SK-N-SH (cell line): Measurements from ENCODE around the gene PXN. TPM values are rescaled to one million over a fixed set of nuclear protein-coding genes. Genes with fewer than 3 reads are reported as not detected.

Source experiments
- CTCF ChIA-PET: fragments of 300-600, 350-600 bp; formaldehyde crosslinking; extraction: SDS; loops from one replicate; lab custom pipeline; 2021; lab: Yijun Ruan, JAX
- POLR2A ChIA-PET: fragments of 350-600 bp; sonication (Branson Sonifier 250); formaldehyde crosslinking; extraction: SDS; loops from one replicate; lab custom pipeline; 2020; ENCODE audit warnings: antibody characterized with exemption, inconsistent platforms; lab: Yijun Ruan, JAX
- DNase-seq: peaks from one replicate; pipeline ENCODE4 v3.0.0; 2012
- H2AFZ ChIP-seq: fragments of 200-600 bp; sonication (generic); 2 replicates; pipeline ENCODE4 v1.8.1; 2016; ENCODE audit warnings: antibody characterized with exemption, mild to moderate bottlenecking, low read depth
- H3F3A ChIP-seq: fragments of 200-600 bp; sonication (generic); replicated peaks from 2 replicates; pipeline ENCODE3; 2016; ENCODE audit warnings: antibody characterized with exemption, mild to moderate bottlenecking; ENCODE audit not compliant: insufficient read depth
- H3K27ac ChIP-seq, 2 experiments: fragments of 200-500 bp in 1 of 2; fragments of 200-600 bp in 1 of 2; sonication (Bioruptor generic) in 1 of 2; sonication (generic), shearing (Covaris generic) in 1 of 2; 2 replicates each; pipeline versions ENCODE4 v1.5.1 to v1.6.1; 2014 to 2016; ENCODE audit warnings: low read depth in 2 of 2, inconsistent platforms in 1 of 2, low read length in 1 of 2, mild to moderate bottlenecking in 1 of 2, mixed read lengths in 1 of 2
- H3K27me3 ChIP-seq: fragments of 200-600 bp; sonication (generic), shearing (Covaris generic); 2 replicates; pipeline ENCODE4 v1.6.1; 2016; ENCODE audit warnings: mixed run types; ENCODE audit not compliant: insufficient read depth
- H3K36me3 ChIP-seq, 2 experiments: fragments of 200-500 bp in 1 of 2; fragments of 200-600 bp in 1 of 2; sonication (Bioruptor generic) in 1 of 2; sonication (generic) in 1 of 2; replicated peaks in 1 of 2; 2 replicates each; pipeline versions ENCODE3 to v1.5.1; 2014 to 2016; ENCODE audit warnings: low read length in 1 of 2, mild to moderate bottlenecking in 1 of 2; ENCODE audit not compliant: insufficient read depth in 2 of 2, control insufficient read depth in 1 of 2
- H3K4me1 ChIP-seq, 2 experiments: fragments of 200-500 bp in 1 of 2; fragments of 200-600 bp in 1 of 2; sonication (Bioruptor generic) in 1 of 2; sonication (generic), shearing (Covaris generic) in 1 of 2; 2 replicates each; pipeline versions ENCODE4 v1.5.1 to v1.6.1; 2014 to 2016; ENCODE audit warnings: low read depth in 1 of 2, low read length in 1 of 2, mixed run types in 1 of 2; ENCODE audit not compliant: insufficient read depth in 2 of 2, control insufficient read depth in 1 of 2
- H3K4me2 ChIP-seq: fragments of 200-600 bp; sonication (generic), shearing (Covaris generic); 2 replicates; pipeline ENCODE4 v1.6.1; 2017; ENCODE audit warnings: mixed run types
- H3K4me3 ChIP-seq, 2 experiments: fragments of 200-500 bp in 1 of 2; fragments of 200-600 bp in 1 of 2; sonication (Bioruptor generic) in 1 of 2; sonication (generic), shearing (Covaris generic) in 1 of 2; 2 replicates each; pipeline versions ENCODE4 v1.5.1 to v1.8.1; 2014 to 2016; ENCODE audit warnings: low read depth in 2 of 2, inconsistent platforms in 1 of 2, low read length in 1 of 2, mild to moderate bottlenecking in 1 of 2, mixed read lengths in 1 of 2, moderate library complexity in 1 of 2
- H3K79me2 ChIP-seq: fragments of 200-600 bp; sonication (generic); 2 replicates; pipeline ENCODE4 v1.8.1; 2017; ENCODE audit warnings: mild to moderate bottlenecking; ENCODE audit not compliant: insufficient read depth
- H3K9ac ChIP-seq: fragments of 200-600 bp; sonication (generic); 2 replicates; pipeline ENCODE4 v1.6.1; 2017; ENCODE audit warnings: mixed run types
- H3K9me2 ChIP-seq: fragments of 200-600 bp; sonication (generic); 2 replicates; pipeline ENCODE4 v1.6.1; 2017; ENCODE audit warnings: mixed run types
- H3K9me3 ChIP-seq: fragments of 200-600 bp; sonication (generic); 2 replicates; pipeline ENCODE4 v1.6.1; 2017; ENCODE audit warnings: mixed run types, mild to moderate bottlenecking, moderate library complexity
- H4K20me1 ChIP-seq: fragments of 200-600 bp; sonication (generic); 2 replicates; pipeline ENCODE4 v1.6.1; 2017; ENCODE audit warnings: mild to moderate bottlenecking, mixed run types; ENCODE audit not compliant: insufficient read depth
- CHD2 ChIP-seq: fragments of 150-350 bp; IDR thresholded peaks from 2 replicates; pipeline ENCODE4 v1.6.1; 2018; ENCODE audit warnings: low read length; ENCODE audit not compliant: partially characterized antibody
- ELF1 ChIP-seq: IDR thresholded peaks from 2 replicates; pipeline ENCODE4 v1.4.0; 2012
- EP300 ChIP-seq, 2 experiments: IDR thresholded peaks; 2 replicates each; pipeline versions ENCODE4 v1.4.0 to v1.6.1; 2012; ENCODE audit warnings: borderline replicate concordance in 1 of 2, low read depth in 1 of 2, low read length in 1 of 2
- FOSL2 ChIP-seq: IDR thresholded peaks from 2 replicates; pipeline ENCODE4 v1.4.0; 2012; ENCODE audit warnings: low read depth, mild to moderate bottlenecking, moderate library complexity, borderline replicate concordance
- FOXM1 ChIP-seq: IDR thresholded peaks from 2 replicates; pipeline ENCODE4 v1.4.0; 2012; ENCODE audit warnings: low read depth, mild to moderate bottlenecking
- GABPA ChIP-seq: IDR thresholded peaks from 2 replicates; pipeline ENCODE4 v1.4.0; 2012; ENCODE audit warnings: low read depth, mild to moderate bottlenecking
- JUND ChIP-seq: IDR thresholded peaks from 2 replicates; pipeline ENCODE4 v1.4.0; 2012
- MAX ChIP-seq: IDR thresholded peaks from 2 replicates; pipeline ENCODE4 v1.4.0; 2012; ENCODE audit warnings: low read depth
- MEF2A ChIP-seq: IDR thresholded peaks from 2 replicates; pipeline ENCODE4 v1.4.0; 2012; ENCODE audit warnings: low read depth, borderline replicate concordance
- MXI1 ChIP-seq: IDR thresholded peaks from 2 replicates; pipeline ENCODE4 v1.6.1; 2012; ENCODE audit warnings: mild to moderate bottlenecking, low read depth, low read length, improper control_type of control experiment
- NFIC ChIP-seq: IDR thresholded peaks from 2 replicates; pipeline ENCODE4 v1.4.0; 2012; ENCODE audit warnings: borderline replicate concordance
- NRF1 ChIP-seq: IDR thresholded peaks from 2 replicates; pipeline ENCODE4 v1.6.1; 2012; ENCODE audit warnings: low read depth, mild to moderate bottlenecking, low read length
- PBX3 ChIP-seq: IDR thresholded peaks from 2 replicates; pipeline ENCODE4; 2012
- POLR2AphosphoS5 ChIP-seq: IDR thresholded peaks from 2 replicates; pipeline ENCODE4 v1.6.1; 2012; ENCODE audit warnings: low read depth, low read length
- RAD21 ChIP-seq: IDR thresholded peaks from 2 replicates; pipeline ENCODE4 v1.6.1; 2012; ENCODE audit warnings: mild to moderate bottlenecking, low read length
- REST ChIP-seq: IDR thresholded peaks from 2 replicates; pipeline ENCODE4 v1.6.1; 2012; ENCODE audit warnings: mild to moderate bottlenecking, low read depth, low read length, moderate library complexity
- RXRA ChIP-seq: IDR thresholded peaks from 2 replicates; pipeline ENCODE4 v1.4.0; 2012; ENCODE audit warnings: low read depth, mild to moderate bottlenecking, borderline replicate concordance
- SIN3A ChIP-seq: IDR thresholded peaks from 2 replicates; pipeline ENCODE4 v1.6.1; 2012; ENCODE audit warnings: low read depth, mild to moderate bottlenecking, low read length, moderate library complexity, borderline replicate concordance
- TAF1 ChIP-seq: IDR thresholded peaks from 2 replicates; pipeline ENCODE4 v1.6.1; 2012; ENCODE audit warnings: low read depth, mild to moderate bottlenecking, low read length, moderate library complexity, borderline replicate concordance
- TCF12 ChIP-seq: IDR thresholded peaks from 2 replicates; pipeline ENCODE4 v1.4.0; 2012
- TEAD4 ChIP-seq: IDR thresholded peaks from 2 replicates; pipeline ENCODE4 v1.4.0; 2012; ENCODE audit warnings: mild to moderate bottlenecking, borderline replicate concordance; ENCODE audit not compliant: insufficient read depth
- USF1 ChIP-seq: IDR thresholded peaks from 2 replicates; pipeline ENCODE4 v1.4.0; 2012; ENCODE audit warnings: low read depth, borderline replicate concordance
- USF2 ChIP-seq: fragments of 150-350 bp; IDR thresholded peaks from 2 replicates; pipeline ENCODE4 v1.6.1; 2017; ENCODE audit warnings: antibody characterized with exemption, low read length, low read depth, borderline replicate concordance
- YY1 ChIP-seq: IDR thresholded peaks from 2 replicates; pipeline ENCODE4 v1.4.0; 2012; ENCODE audit warnings: low read depth, mild to moderate bottlenecking
- ZBTB33 ChIP-seq: IDR thresholded peaks from 2 replicates; pipeline ENCODE4 v1.4.0; 2012; ENCODE audit warnings: low read depth, borderline replicate concordance
- WGBS: methylation state at CpG from one replicate; pipeline ENCODE4 v1.1.6; 2017; ENCODE audit warnings: low lambda C conversion rate; 5-methylcytosine and 5-hydroxymethylcytosine counted together
- polyA plus RNA-seq, 3 experiments: library from polyadenylated mRNA; depleted of rRNA; stranded (reverse); fragments of >200 nt; gene quantifications; 2 replicates each; pipeline ENCODE4 v1.2.3, GENCODE V29; 2012

The PXN gene
- polyA plus RNA-seq, 1 of the 3 experiments (the other 2 are of a cell fraction): 89.0 TPM

GRCh38 chr12:120231316-120232011 lies 34.1 kb downstream of the PXN start:
- Histone ChIP-seq H3F3A (peaks cover 77% of the 10 kb centered on the region), H3K79me2 (peaks cover 87% of the 10 kb centered on the region), H2AFZ (no peak overlapping the region), H4K20me1 (peaks cover 11% of the 10 kb centered on the region; the same call in 1 of the 2 replicates), H3K36me3 (peaks cover under 1 to 4% of the 10 kb centered on the region in 2 experiments), H3K27me3 (no peaks in the 10 kb centered on the region), H3K4me3 (peak overlapping the region in 1 of 2 experiments; percentile 56; a peak in 1 of 4 replicates)
- WGBS: 13% methylated on average over 3 of the region's 3 CpGs
- DNase-seq: no peak
- POLR2A ChIA-PET: interaction anchor here (0.8 to 8.7 kb wide), 5 partner anchors 14 to 60 kb away, joined by 3 to 108 read pairs (median 5); partner anchors contain the start of genes PXN, RNU4-1, RNU4-2 and RPLP0
- TF ChIP-seq PBX3: peak; percentile 91
- TF ChIP-seq CHD2: no peak
- peak; percentile 93 for TF ChIP-seq FOSL2
- peak; percentile 88; the same call in 1 of the 2 replicates for TF ChIP-seq SIN3A
- peak; percentile 99 for TF ChIP-seq JUND
- TF ChIP-seq GABPA: peak; percentile 68
- TF ChIP-seq MEF2A: peak; percentile 63; the same call in 1 of the 2 replicates
- peak; percentile 86 for TF ChIP-seq POLR2AphosphoS5
- TF ChIP-seq USF2: no peak
- peak; percentile 97 for TF ChIP-seq TCF12
- TF ChIP-seq ELF1: peak; percentile 73
- peak; percentile 94 for TF ChIP-seq TEAD4
- TF ChIP-seq ZBTB33: peak; percentile 82
- TF ChIP-seq FOXM1: peak; percentile 95
- no peak for TF ChIP-seq MXI1
- TF ChIP-seq TAF1: 0 out of 2 replicates have a peak, but pooled peaks have one; percentile 49
- TF ChIP-seq MAX: peak; percentile 82
- TF ChIP-seq YY1: peak; percentile 69
- TF ChIP-seq USF1: no peak
- peak; percentile 97 for TF ChIP-seq RXRA
- TF ChIP-seq RAD21: no peak
- no peak for TF ChIP-seq NRF1
- peak; percentile 79 for TF ChIP-seq REST
- peak; percentile 82 for TF ChIP-seq NFIC
- TF ChIP-seq EP300 (IDR thresholded peaks at IDR 0.05; ENCODE audit: borderline replicate concordance in 1 of 2, low read depth in 1 of 2, low read length in 1 of 2): peak; percentile 60 to 99
- TF ChIP-seq, all 33 proteins: peak for 19
- Histone ChIP-seq H3K9me3 (no peaks in the 10 kb centered on the region), H3K4me1 (peaks cover 56 to 83% of the 10 kb centered on the region in 2 experiments), H3K27ac (peak overlapping the region; percentile 95 to 100), H3K9ac (peak overlapping the region; percentile 89; the same call in 1 of the 2 replicates), H3K9me2 (no peaks in the 10 kb centered on the region), H3K4me2 (peak overlapping the region; percentile 91)
- CTCF ChIA-PET: interaction anchor here (1.0 to 18.6 kb wide), 4 partner anchors 9 to 71 kb away, joined by 3 to 618 read pairs (median 78); partner anchors contain the start of genes PXN and SIRT4
